ENCODE data around the gene BUB1B.

DNA sequence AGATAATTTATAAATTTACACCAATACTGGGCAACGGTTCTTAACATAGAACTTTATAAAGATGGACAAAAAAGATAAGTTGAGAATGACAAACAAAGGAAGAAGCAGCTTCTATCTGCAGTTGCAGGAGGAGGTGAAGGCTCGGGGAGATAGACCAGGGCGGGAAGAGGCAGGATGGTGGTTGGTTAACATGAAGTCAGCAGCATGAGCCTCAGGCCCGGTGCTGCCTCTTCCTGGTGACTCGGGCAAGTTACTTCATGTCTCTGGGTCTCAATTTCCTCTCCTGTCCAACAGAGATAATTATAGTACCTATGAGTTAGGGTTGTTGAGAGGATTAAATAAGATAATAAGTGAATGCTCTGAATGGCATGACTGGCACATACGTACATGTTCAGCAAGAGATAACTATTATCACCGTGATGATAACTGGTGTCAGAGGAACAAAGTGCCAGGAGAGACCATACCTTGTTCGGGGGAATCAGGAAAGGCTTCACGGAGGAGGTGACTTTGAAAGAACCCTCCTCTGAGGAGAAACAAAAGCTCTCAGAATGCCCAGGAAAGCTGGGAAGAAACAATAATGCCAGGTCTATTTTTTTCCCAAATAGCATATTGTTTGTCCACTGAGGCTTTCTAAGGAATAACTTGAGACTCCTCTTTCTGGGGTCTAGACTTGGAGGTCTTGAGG, 82.4 kb downstream of the BUB1B start:
- no peak for TF ChIP-seq POLR2A (IDR thresholded peaks at IDR 0.05; ENCODE audit: low read depth, low read length)
- TF ChIP-seq POLR2AphosphoS5 (IDR thresholded peaks at IDR 0.05; ENCODE audit: low read depth, low read length): no peak
- no peak for TF ChIP-seq SPI1 (IDR thresholded peaks at IDR 0.05; ENCODE audit: low read depth, low read length)
- TF ChIP-seq TAF1 (IDR thresholded peaks at IDR 0.05; ENCODE audit: low read depth, low read length): no peak

Data from GM12891 (cell line).